ENCODE measurements around the gene CRYGD.

Gene CRYGD

GRCh38 chr2:208098267-208098666, 26.1 kb downstream of the CRYGD start:
- TF ChIP-seq CTCF (IDR thresholded peaks at IDR 0.05; ENCODE audit: extremely low read depth, insufficient read depth, missing control alignments), result no peak
- DNase-seq (ENCODE audit: low spot score), result no peak
- in situ Hi-C loops (cut with MboI; ENCODE audit: low pct_unique_long_range_greater_than_20kb, low sequenced_read_pairs, unreplicated experiment), result no loop called here

GRCh38 chr2:208097801-208098200, 26.5 kb downstream of the CRYGD start:
- in situ Hi-C loops (cut with MboI; ENCODE audit: low pct_unique_long_range_greater_than_20kb, low sequenced_read_pairs, unreplicated experiment), result no loop called here
- no peak for DNase-seq (ENCODE audit: low spot score)
- TF ChIP-seq CTCF (IDR thresholded peaks at IDR 0.05; ENCODE audit: extremely low read depth, insufficient read depth, missing control alignments), result no peak

GRCh38 chr2:208097313-208097712, 27.0 kb downstream of the CRYGD start:
- no peak for DNase-seq (ENCODE audit: low spot score)
- no peak for TF ChIP-seq CTCF (IDR thresholded peaks at IDR 0.05; ENCODE audit: extremely low read depth, insufficient read depth, missing control alignments)
- in situ Hi-C loops (cut with MboI; ENCODE audit: low pct_unique_long_range_greater_than_20kb, low sequenced_read_pairs, unreplicated experiment), result no loop called here

GRCh38 chr2:208096080-208096479, 28.2 kb downstream of the CRYGD start:
- no peak for TF ChIP-seq CTCF (IDR thresholded peaks at IDR 0.05; ENCODE audit: extremely low read depth, insufficient read depth, missing control alignments)
- in situ Hi-C loops (cut with MboI; ENCODE audit: low pct_unique_long_range_greater_than_20kb, low sequenced_read_pairs, unreplicated experiment), result no loop called here
- DNase-seq (ENCODE audit: low spot score), result no peak

- TF ChIP-seq CTCF (IDR thresholded peaks at IDR 0.05; ENCODE audit: extremely low read depth, insufficient read depth, missing control alignments), result no peak
- no peak for DNase-seq (ENCODE audit: low spot score)
- in situ Hi-C loops (cut with MboI; ENCODE audit: low pct_unique_long_range_greater_than_20kb, low sequenced_read_pairs, unreplicated experiment), result no loop called here
Observed at GRCh38 chr2:208093128-208093527, 31.2 kb downstream of the CRYGD start.

- DNase-seq (ENCODE audit: low spot score), result no peak
- TF ChIP-seq CTCF (IDR thresholded peaks at IDR 0.05; ENCODE audit: extremely low read depth, insufficient read depth, missing control alignments), result no peak
- in situ Hi-C loops (cut with MboI; ENCODE audit: low pct_unique_long_range_greater_than_20kb, low sequenced_read_pairs, unreplicated experiment), result no loop called here
Observed at GRCh38 chr2:208092093-208092832, 32.1 kb downstream of the CRYGD start.

All from GM13977 (cell line).